Epithelial cell of proximal tubule (primary cell): ENCODE results near the gene MMP14. TPM values are rescaled to one million over a fixed set of nuclear protein-coding genes. Genes with fewer than 3 reads are reported as not detected.
A peak's percentile ranks its signal among the peaks of the same experiment; 100 is the strongest.

Experiments used
- DNase-seq: peaks from one replicate; pipeline ENCODE4 v3.0.0-alpha.2; 2011; ENCODE audit warnings: low read depth
- H3K4me3 ChIP-seq: 2 replicates; pipeline ENCODE4 v1.5.1; 2011; ENCODE audit warnings: low read depth, mild to moderate bottlenecking, low read length
- total RNA-seq: library from RNA; depleted of rRNA; stranded (reverse); fragments of >200 nt; gene quantifications from 2 replicates; pipeline ENCODE4 v1.2.3, GENCODE V29; 2015
- TF ChIP-seq, protein P1 (sequence below): conservative IDR thresholded peaks from 2 replicates; pipeline ENCODE4 v1.5.1; 2012; ENCODE audit warnings: low read depth, mild to moderate bottlenecking, low read length

MMP14 gene
- total RNA-seq, 1 donor from 2014 or later: 227 TPM

DNA sequence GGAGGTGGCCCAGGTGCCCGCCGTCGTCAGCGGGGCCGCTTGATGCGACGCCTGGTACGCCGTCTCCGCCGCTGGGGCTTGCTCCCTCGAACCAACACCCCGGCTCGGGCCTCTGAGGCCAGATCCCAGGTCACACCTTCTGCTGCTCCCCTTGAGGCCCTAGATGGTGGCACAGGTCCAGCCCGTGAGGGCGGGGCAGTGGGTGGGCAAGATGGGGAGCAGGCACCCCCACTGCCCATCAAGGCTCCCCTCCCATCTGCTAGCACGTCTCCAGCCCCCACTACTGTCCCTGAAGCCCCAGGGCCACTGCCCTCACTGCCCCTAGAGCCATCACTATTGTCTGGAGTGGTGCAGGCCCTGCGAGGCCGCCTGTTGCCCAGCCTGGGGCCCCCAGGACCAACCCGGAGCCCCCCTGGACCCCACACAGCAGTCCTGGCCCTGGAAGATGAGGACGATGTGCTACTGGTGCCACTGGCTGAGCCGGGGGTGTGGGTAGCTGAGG, 40.7 kb downstream of the MMP14 start:
- DNase-seq: no peak
- H3K4me3 ChIP-seq: no peak overlapping the region
- TF ChIP-seq, protein P1, sequence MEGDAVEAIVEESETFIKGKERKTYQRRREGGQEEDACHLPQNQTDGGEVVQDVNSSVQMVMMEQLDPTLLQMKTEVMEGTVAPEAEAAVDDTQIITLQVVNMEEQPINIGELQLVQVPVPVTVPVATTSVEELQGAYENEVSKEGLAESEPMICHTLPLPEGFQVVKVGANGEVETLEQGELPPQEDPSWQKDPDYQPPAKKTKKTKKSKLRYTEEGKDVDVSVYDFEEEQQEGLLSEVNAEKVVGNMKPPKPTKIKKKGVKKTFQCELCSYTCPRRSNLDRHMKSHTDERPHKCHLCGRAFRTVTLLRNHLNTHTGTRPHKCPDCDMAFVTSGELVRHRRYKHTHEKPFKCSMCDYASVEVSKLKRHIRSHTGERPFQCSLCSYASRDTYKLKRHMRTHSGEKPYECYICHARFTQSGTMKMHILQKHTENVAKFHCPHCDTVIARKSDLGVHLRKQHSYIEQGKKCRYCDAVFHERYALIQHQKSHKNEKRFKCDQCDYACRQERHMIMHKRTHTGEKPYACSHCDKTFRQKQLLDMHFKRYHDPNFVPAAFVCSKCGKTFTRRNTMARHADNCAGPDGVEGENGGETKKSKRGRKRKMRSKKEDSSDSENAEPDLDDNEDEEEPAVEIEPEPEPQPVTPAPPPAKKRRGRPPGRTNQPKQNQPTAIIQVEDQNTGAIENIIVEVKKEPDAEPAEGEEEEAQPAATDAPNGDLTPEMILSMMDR: no peak

DNA sequence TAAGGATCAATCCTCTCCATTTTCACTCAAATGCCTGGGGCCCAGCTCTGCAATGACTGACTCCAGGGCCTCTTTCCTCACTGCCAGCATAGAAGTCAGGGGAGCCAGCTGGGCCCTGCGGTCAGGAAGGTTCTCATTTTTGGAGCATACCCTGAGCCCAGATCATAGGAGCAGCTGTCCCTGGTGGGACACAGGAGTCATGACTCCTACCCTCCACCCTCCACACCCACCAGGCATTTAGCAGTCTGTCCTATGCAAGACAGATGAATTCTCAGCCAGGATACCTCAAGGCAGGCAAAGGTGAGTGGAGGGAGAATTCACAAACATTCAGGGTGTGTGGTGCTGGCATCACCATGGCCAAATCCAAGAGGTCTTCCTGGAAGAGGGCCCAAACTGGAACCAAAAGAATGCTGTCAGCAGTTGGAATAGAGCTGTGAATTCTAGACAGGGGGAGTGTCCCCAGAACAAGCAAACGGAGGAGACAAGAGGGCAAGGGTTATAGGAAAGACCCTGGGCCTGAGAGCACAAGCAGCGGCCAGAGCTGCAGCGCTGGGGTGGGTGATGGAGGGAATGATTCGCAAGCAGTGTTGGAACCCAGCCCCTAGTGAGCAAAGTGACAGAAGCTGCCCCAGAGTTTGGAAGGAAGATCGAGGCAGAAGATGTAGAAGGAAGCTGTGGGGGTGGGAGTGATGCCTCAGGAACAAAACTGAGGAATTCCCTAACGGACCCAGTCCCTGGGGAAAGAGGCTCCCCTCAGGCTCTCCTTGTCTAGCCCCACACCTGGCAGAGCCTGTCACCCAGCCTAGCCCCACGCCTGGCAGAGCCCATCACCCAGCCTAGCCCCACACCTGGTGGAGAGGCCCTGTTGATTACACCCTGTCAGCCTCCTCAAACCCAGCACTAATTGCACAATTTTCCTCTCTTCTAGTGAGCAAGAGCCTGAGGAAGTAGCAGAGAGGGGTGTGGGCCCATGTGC, 42.2 kb downstream of the MMP14 start:
- H3K4me3 ChIP-seq: no peak overlapping the region
- TF ChIP-seq, protein P1: no peak
- DNase-seq: no peak

DNA sequence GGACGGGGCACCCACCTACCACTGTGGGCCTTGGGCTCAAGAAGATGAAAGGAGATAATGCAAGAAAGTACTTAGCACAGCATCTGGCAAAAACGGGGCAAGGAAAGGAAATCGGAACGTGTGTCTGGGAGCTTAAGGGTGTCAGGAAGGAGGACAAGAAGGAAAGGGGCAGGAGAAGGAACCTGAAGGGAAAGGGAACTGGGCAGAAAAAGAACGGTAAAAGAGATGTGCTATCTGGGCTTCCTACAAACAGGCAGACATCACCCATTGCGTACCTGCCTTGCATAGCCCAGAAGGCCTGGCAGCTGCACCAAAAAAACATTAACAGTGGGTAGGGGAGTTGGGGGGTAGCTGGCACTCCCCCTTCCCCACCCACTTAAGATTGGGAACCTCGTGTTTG, 45.7 kb downstream of the MMP14 start:
- no peak overlapping the region for H3K4me3 ChIP-seq
- DNase-seq: no peak
- TF ChIP-seq, protein P1: no peak

DNA sequence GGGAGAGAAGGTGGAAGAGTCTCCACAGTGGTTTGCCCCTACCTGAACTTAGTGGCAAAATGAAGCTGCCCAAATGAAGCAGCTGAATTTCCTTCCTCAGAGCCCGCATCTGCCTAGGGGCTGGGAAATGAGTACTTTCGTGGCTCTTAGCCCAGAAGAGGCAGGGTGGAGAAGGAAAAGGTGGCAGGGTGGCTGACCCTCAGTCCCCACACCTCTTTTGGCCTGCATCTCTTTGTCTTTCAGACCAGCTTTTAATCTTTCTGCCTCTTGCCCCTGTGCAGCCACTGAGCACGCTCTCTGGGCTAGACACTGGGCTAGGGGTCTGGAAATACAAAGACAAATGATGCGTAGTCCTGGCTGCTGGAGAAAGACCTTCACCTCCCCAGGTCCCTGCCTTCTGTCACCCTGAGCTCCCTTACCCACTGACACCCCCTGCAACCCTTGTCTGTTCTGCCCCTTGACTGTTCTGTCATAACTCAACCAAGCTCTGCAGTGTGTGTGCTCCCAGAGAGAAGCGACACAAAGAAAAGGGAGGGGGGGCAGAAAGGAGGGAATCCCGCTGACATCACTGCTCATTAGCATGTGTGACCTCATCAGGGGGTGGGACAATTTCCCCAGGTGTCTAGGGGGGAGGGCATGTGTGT, 46.3 kb downstream of the MMP14 start:
- peak overlapping the region; percentile 2 for H3K4me3 ChIP-seq
- TF ChIP-seq, protein P1: no peak
- no peak for DNase-seq

DNA sequence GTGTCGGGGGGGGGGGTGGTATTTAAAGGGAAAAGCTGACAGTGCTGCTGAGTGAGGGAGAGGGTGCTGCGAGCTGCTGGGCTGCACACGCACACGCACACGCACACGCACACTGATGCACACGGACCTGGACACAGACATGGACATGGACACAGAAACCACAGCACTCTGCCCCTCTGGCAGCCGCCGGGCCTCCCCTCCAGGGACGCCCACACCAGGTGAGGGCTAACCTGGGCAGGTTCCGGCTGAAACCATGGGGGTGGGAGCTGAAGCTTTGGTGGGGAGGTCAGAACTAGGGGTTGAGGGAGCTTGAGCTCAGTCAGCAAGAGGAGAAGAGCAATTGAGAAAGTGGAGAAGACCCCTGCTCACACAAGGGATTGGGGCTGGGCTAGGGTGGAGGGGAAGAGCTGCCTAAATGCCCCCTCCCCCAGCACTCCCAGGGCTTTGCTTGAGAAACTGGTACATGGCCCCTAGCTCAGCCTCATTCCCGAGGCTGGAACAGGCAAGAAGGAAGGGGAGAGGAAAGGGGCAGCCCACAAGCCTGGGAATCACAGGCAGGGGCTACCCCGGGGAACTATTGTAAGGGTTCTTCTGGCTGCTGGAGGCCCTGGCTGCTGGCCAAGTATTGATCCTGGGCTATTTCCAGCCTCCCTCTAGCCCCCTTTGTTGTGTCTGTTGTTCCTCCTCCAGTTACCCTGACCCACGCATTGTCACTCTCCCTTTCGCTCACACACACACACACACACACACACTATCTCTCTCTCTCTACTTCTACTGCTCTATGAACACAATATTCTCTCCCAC, 47.0 kb downstream of the MMP14 start, which contains the start of gene REM2:
Gene REM2 (plus strand): TSS at position 50 of the 804 bp plus-strand sequence. CDS start 66 bp downstream, at position 116.
- TF ChIP-seq, protein P1: no peak
- DNase-seq: no peak
- peak within 1 kb of the TSS; percentile 8 for H3K4me3 ChIP-seq

DNA sequence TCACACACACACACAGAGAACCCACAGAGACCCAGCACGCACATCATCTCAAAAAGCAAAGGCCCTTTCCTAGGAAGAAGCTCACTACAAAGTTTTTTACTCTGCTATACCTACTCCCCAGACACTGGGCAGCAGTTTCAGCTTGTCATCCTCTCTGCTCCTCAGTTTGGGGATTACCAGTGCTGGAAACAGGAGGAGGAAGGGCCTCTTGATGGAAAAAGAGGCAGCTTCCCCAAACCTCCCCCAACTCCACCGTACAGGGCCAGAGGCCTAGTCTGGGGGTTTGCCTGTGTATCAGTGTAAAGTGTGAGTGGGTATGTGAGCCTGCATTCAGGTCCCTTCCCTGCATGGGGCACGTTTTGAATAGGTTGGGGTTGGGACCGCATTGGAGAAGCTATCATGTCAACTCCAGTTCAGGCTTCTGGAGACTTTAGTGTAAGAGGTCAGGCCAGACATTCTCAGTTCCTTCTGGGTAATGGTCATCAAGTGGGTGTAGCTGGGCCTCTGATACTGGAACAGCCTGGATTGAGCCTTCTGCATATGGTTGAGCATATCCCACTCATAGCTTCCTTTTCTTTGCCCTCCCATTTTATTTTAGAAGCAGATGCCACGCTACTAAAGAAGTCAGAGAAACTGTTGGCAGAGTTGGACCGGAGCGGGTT, 47.8 kb downstream of the MMP14 start:
- DNase-seq: no peak
- TF ChIP-seq, protein P1: no peak
- no peak overlapping the region for H3K4me3 ChIP-seq
